Measurements from ENCODE around the gene PACRGL.

GRCh38 chr4:20787940-20788665, 87.8 kb downstream of the PACRGL start:
- TF ChIP-seq CTCF (conservative IDR thresholded peaks at IDR 0.05 in 1 of 2, IDR thresholded peaks at IDR 0.05 in 1 of 2; ENCODE audit: low read depth in 1 of 2, low read length in 2 of 2) = no peak
- TF ChIP-seq EZH2 (IDR thresholded peaks at IDR 0.05; ENCODE audit: low read length, missing control alignments) = no peak
